ENCODE measurements around the gene FLOT1. TPM values are rescaled to one million over a fixed set of nuclear protein-coding genes. Genes with fewer than 3 reads are reported as not detected.

FLOT1 gene
- total and polyA plus RNA-seq, 2 of the 13 experiments (the other 11 are each of a cell fraction or from before 2014, with no cell fraction given): 82.3 to 130 TPM

GRCh38 chr6:30782425-30783014, 40.0 kb upstream of the FLOT1 start (continued):
- TF ChIP-seq ZBED4 (CRISPR knock-in tag; IDR thresholded peaks at IDR 0.05; ENCODE audit: borderline replicate concordance) (no peak), ELF1 (CRISPR knock-in tag; IDR thresholded peaks at IDR 0.05) (no peak), ZNF788 (CRISPR knock-in tag; IDR thresholded peaks at IDR 0.05; ENCODE audit: borderline replicate concordance) (no peak), ZNF180 (CRISPR knock-in tag; IDR thresholded peaks at IDR 0.05; ENCODE audit: borderline replicate concordance, low read depth) (no peak), ZNF644 (CRISPR knock-in tag; IDR thresholded peaks at IDR 0.05; ENCODE audit: low read depth) (peak; percentile 33; the same call in 1 of the 2 replicates), ZNF639 (CRISPR knock-in tag; conservative IDR thresholded peaks at IDR 0.05) (no peak), SMAD9 (CRISPR knock-in tag; IDR thresholded peaks at IDR 0.05) (no peak), NFE2L1 (CRISPR knock-in tag; IDR thresholded peaks at IDR 0.05; ENCODE audit: borderline replicate concordance) (no peak), BRCA1 (CRISPR knock-in tag; IDR thresholded peaks at IDR 0.05) (no peak), MXI1 (IDR thresholded peaks at IDR 0.05; ENCODE audit: borderline replicate concordance, low read depth, low read length) (peak; percentile 10; the same call in 1 of the 3 replicates), ZNF772 (CRISPR knock-in tag; IDR thresholded peaks at IDR 0.05) (no peak), ARNT2 (CRISPR knock-in tag; IDR thresholded peaks at IDR 0.05; ENCODE audit: low read depth) (no peak), ATF6 (CRISPR knock-in tag; conservative IDR thresholded peaks at IDR 0.05) (no peak), ZBTB39 (CRISPR knock-in tag; IDR thresholded peaks at IDR 0.05) (no peak), NFKBIZ (CRISPR knock-in tag; IDR thresholded peaks at IDR 0.05) (no peak), CCAR2 (optimal IDR thresholded peaks at IDR 0.05; ENCODE audit: low read depth, low read length) (no peak), CBX1 (IDR thresholded peaks at IDR 0.05; ENCODE audit: low read depth) (no peak), ZBTB34 (CRISPR knock-in tag; IDR thresholded peaks at IDR 0.05) (no peak), GLI4 (CRISPR knock-in tag; IDR thresholded peaks at IDR 0.05; ENCODE audit: borderline replicate concordance) (no peak), RXRA (CRISPR knock-in tag; IDR thresholded peaks at IDR 0.05) (no peak)
